ENCODE data around the gene LAMA5. TPM values are rescaled to one million over a fixed set of nuclear protein-coding genes. Genes with fewer than 3 reads are reported as not detected.

Gene LAMA5
- total and polyA plus RNA-seq, 2 of the 8 experiments (the other 6 are each of a cell fraction or from before 2014, with no cell fraction given): 34.4 to 225 TPM

- Histone ChIP-seq H2BK120ac (replicated peaks; ENCODE audit: low read depth, low read length) (no peak overlapping the region), H3K79me2 (ENCODE audit: control insufficient read depth in 1 of 2, insufficient read depth in 2 of 2, low read length in 2 of 2) (no peaks in the 10 kb centered on the region; a peak in 1 of 4 replicates), H3K9ac (replicated peaks in 1 of 4; ENCODE audit: extremely low read depth in 1 of 4, low read depth in 3 of 4, low read length in 3 of 4) (no peak overlapping the region), H4K5ac (ENCODE audit: insufficient read length, low read depth, low read length) (no peak overlapping the region), H3K4me2 (ENCODE audit: insufficient read depth in 1 of 2, low read depth in 2 of 2, low read length in 2 of 2) (no peak overlapping the region), H3K23ac (ENCODE audit: insufficient read length) (no peak overlapping the region), H4K8ac (ENCODE audit: extremely low read depth, insufficient read depth, low read length) (peak overlapping the region; percentile 85; the same call in 1 of the 2 replicates), H2AFZ (ENCODE audit: low read length) (no peak overlapping the region), H3K56ac (replicated peaks; ENCODE audit: insufficient read length, low read depth, low read length) (no peak overlapping the region), H3K36me3 (ENCODE audit: control insufficient read depth in 2 of 4, insufficient read depth in 4 of 4, low read length in 3 of 4) (peaks cover 50 to 86% (median 78%) of the 10 kb centered on the region in 4 experiments), H4K91ac (replicated peaks; ENCODE audit: insufficient read length, low read length) (no peak overlapping the region), H3K23me2 (ENCODE audit: low read depth, low read length) (no peaks in the 10 kb centered on the region), H3K4me3 (ENCODE audit: extremely low read depth in 1 of 4, insufficient read depth in 2 of 4, low read depth in 3 of 4, low read length in 4 of 4) (no peak overlapping the region), H3K4me1 (replicated peaks in 1 of 4; ENCODE audit: control insufficient read depth in 3 of 4, insufficient read depth in 4 of 4, low read length in 3 of 4) (no peaks in the 10 kb centered on the region), H2BK5ac (ENCODE audit: low read depth, low read length) (no peak overlapping the region; the same call in 1 of the 2 replicates), H3K79me1 (ENCODE audit: low read depth, low read length) (no peaks in the 10 kb centered on the region), H2BK15ac (ENCODE audit: low read length) (no peak overlapping the region), H3K27me3 (replicated peaks in 1 of 4; ENCODE audit: control insufficient read depth in 3 of 4, extremely low read depth in 1 of 4, insufficient read depth in 3 of 4, low read length in 3 of 4) (no peaks in the 10 kb centered on the region), H4K20me1 (replicated peaks in 1 of 2; ENCODE audit: control insufficient read depth in 1 of 2, insufficient read depth in 2 of 2, low read length in 2 of 2) (peaks cover 0 to 4% of the 10 kb centered on the region in 2 experiments), H3K9me3 (ENCODE audit: insufficient read depth in 2 of 2, low read depth in 1 of 2, low read length in 1 of 2) (peaks cover 0 to 26% of the 10 kb centered on the region in 2 experiments; a peak in 2 of 4 replicates), H3K14ac (ENCODE audit: insufficient read length) (no peak overlapping the region), H2AK5ac (ENCODE audit: low read depth, low read length) (no peak overlapping the region), H2BK12ac (ENCODE audit: low read depth, low read length) (no peak overlapping the region), H3K18ac (ENCODE audit: extremely low read depth, low read length) (no peak overlapping the region), H2BK20ac (ENCODE audit: low read length) (no peak overlapping the region), H3K4ac (replicated peaks; ENCODE audit: insufficient read length, low read depth, low read length) (no peak overlapping the region), H3K27ac (ENCODE audit: low read depth, low read length) (no peak overlapping the region)
- no peak for FAIRE-seq
- 99% methylated on average over 33 of the region's 40 CpGs; no CpG with 5 or more reads in 1 of the 2 experiments for WGBS, 2 experiments (ENCODE audit: extremely low coverage in 1 of 2, insufficient coverage in 1 of 2, insufficient read length in 1 of 2, insufficient replicate concordance in 2 of 2, low coverage in 1 of 2, low lambda C conversion rate in 2 of 2, missing lambda C conversion rate in 1 of 2)
- POLR2A ChIA-PET (ENCODE audit: partially characterized antibody): interaction anchor here (0.7 to 4.1 kb wide), 9 partner anchors 9 to 73 kb away, joined by 3 to 30 read pairs (median 5); partner anchors contain the start of genes ADRM1 and RPS21
- CTCF ChIA-PET (ENCODE audit: partially characterized antibody): interaction anchor here (0.7 to 1.9 kb wide), 6 partner anchors 9 to 66 kb away, joined by 3 to 6 read pairs (median 4); no protein-coding TSS in a partner anchor
- DNase-seq (ENCODE audit: low read depth in 1 of 2, low spot score in 2 of 2): no peak
- no peak for TF ChIP-seq ZNF274 (IDR thresholded peaks at IDR 0.05; ENCODE audit: borderline replicate concordance, extremely low read depth, low read length)
- TF ChIP-seq KDM1A (IDR thresholded peaks at IDR 0.05; ENCODE audit: borderline replicate concordance, low read length): no peak
- TF ChIP-seq FOSL1 (IDR thresholded peaks at IDR 0.05; ENCODE audit: insufficient read depth, low read depth, low read length): no peak
- TF ChIP-seq SP1 (IDR thresholded peaks at IDR 0.05; ENCODE audit: low read depth, low read length): no peak
- TF ChIP-seq EP300 (IDR thresholded peaks at IDR 0.05; ENCODE audit: borderline replicate concordance in 1 of 2, low read depth in 2 of 2, low read length in 2 of 2): no peak
Measured at GRCh38 chr20:62316331-62317166, 50.6 kb downstream of the LAMA5 start.

Data from H1 (cell line).